HG03575 (cell line): ENCODE data around the gene IPO11.
"Not testable (repeated sequence)": the region's sequence is repeated elsewhere in the genome, so short reads cannot be mapped to it uniquely, and the experiment has no call there.

ENCODE experiments used
- ATAC-seq: cut with Tn5 transposase; IDR thresholded peaks from one replicate; pipeline ENCODE4 v1.9.1; 2021; ENCODE audit not compliant: unreplicated experiment, insufficient number of reproducible peaks, low FRiP score; ENCODE audit errors: extremely low read depth

IPO11 gene

GRCh38 chr5:62502456-62503101, 90.0 kb downstream of the IPO11 start:
- ATAC-seq: no peak

GRCh38 chr5:62504129-62504528, 91.6 kb downstream of the IPO11 start:
- ATAC-seq: no peak

- ATAC-seq: no peak
Observed at GRCh38 chr5:62506659-62507460, 94.3 kb downstream of the IPO11 start.

- not testable (repeated sequence) for ATAC-seq
Observed at GRCh38 chr5:62508760-62509159, 96.2 kb downstream of the IPO11 start.

- ATAC-seq: no peak
Observed at GRCh38 chr5:62509806-62510205, 97.2 kb downstream of the IPO11 start.

GRCh38 chr5:62513085-62513484, 100.5 kb downstream of the IPO11 start:
- not testable (repeated sequence) for ATAC-seq

GRCh38 chr5:62514510-62515119, 102.1 kb downstream of the IPO11 start:
- ATAC-seq: no peak

GRCh38 chr5:62520812-62521211, 108.2 kb downstream of the IPO11 start:
- ATAC-seq: not testable (repeated sequence)

GRCh38 chr5:62521319-62521718, 108.8 kb downstream of the IPO11 start:
- ATAC-seq: no peak

GRCh38 chr5:62522811-62523210, 110.2 kb downstream of the IPO11 start:
- ATAC-seq: no peak

- no peak for ATAC-seq
Observed at GRCh38 chr5:62533597-62533996, 121.0 kb downstream of the IPO11 start.

GRCh38 chr5:62534461-62535236, 122.1 kb downstream of the IPO11 start:
- no peak for ATAC-seq

- no peak for ATAC-seq
Observed at GRCh38 chr5:62536232-62536631, 123.7 kb downstream of the IPO11 start.

GRCh38 chr5:62536783-62537182, 124.2 kb downstream of the IPO11 start:
- ATAC-seq: no peak

GRCh38 chr5:62538017-62538942, 125.7 kb downstream of the IPO11 start:
- no peak for ATAC-seq

- ATAC-seq: no peak
Observed at GRCh38 chr5:62542720-62543119, 130.2 kb downstream of the IPO11 start.

- ATAC-seq: no peak
Observed at GRCh38 chr5:62547945-62548630, 135.5 kb downstream of the IPO11 start.

GRCh38 chr5:62550103-62550502, 137.5 kb downstream of the IPO11 start:
- no peak for ATAC-seq
